ENCODE measurements around the gene C1QA.

C1QA gene

DNA sequence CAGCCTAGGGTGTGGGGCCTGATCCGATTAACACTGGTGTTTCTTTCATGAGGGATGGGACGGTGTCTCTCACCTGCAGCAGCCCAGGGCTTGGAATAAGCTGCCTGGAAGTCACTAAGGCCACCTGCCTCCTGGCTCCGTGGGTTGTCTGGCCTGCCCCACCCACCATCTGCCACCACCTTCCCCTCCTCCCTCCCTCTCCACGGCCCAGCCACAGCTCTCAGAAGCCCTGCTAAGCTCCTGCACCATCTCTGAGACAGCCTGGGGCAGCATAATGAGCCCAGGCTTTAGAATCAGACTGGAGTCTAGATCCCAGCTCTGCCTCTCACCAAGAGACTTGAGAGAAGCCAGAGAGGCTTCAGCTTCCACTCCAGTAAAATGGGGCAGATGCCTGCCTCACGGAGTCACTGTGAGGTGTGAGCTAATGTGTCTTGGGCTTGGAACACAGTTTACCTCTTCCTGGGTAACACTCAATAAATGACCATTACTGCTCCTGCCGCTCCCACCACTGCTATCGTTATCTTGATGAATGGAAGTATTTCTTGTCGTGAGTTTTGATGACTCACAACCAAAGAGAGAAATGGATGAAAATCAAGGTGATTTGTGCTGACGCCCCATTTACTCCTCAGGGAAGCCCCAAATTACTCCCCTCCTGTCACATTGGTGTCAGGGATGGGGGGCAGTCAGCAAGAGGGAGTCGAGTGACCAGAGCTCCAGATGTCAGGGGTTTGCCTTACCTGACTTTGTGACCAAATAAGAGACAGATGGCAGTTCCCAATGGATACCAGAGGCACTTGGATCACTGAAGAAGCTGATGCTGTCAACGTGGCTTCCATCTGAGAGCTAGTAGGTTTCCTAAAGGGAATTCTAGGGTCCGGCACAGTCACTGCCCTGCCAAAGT lies 23.5 kb upstream of the C1QA start:
- DNase-seq (ENCODE audit: low read depth): no peak

DNA sequence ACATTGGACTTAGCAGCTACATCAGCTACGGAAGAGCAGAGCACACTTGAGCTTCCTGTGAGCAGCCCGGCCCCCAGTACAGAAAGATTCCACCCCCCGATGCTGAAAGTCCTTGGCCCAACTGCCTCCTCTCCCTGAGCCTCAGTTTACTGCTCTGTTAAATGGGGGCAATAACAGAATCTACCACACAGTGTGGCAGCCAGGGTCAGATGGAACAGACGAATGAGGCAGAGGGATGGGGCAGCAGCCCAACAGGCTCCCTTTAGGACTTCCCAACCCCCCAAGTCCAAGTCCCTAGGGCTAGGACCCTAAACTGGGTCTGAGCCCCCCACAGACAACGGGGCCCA lies 22.9 kb upstream of the C1QA start:
- no peak for DNase-seq (ENCODE audit: low read depth)

DNA sequence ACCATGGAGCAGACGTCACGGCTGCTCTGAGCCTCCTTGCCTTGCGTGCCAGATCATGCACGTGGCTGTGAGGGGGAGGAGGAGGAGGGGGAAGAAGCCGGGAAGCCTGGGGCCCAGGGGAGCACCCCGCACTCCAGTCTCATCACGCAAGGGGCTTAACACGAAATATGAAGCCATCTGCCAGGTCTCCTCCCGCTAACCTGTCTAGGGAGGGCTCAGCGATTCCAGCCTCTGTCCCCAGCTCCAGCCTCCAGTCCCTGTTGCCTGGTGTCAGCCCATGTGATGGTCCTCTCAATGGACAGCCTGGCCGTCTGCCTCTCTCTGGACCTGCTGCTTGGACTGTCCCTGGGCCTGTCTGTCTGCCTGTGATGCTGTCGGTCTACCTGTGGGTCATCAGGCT lies 22.5 kb upstream of the C1QA start:
- no peak for DNase-seq (ENCODE audit: low read depth)

GRCh38 chr1:22615886-22616285 lies 20.5 kb upstream of the C1QA start:
- DNase-seq (ENCODE audit: low read depth): no peak

DNA sequence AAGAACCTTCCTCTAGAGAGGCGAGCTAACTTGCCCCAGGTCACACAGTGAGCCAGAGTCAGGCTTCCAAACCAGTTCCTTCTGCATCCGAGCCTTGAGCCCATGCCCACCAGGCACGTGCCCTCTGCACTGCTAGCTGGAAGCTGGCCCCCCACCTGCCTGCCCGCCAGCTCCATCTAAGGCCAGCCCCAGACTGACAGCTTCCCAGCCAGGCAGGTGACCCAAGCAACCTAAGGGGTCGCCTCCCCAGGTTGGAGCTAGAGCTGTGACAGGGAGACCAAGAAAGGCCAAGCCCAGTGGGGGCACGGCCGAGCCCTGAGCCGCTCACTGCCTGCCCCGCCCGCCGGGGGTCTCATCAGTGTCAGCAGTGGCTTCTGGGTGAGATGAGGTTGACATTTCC lies 19.9 kb upstream of the C1QA start:
- no peak for DNase-seq (ENCODE audit: low read depth)

DNA sequence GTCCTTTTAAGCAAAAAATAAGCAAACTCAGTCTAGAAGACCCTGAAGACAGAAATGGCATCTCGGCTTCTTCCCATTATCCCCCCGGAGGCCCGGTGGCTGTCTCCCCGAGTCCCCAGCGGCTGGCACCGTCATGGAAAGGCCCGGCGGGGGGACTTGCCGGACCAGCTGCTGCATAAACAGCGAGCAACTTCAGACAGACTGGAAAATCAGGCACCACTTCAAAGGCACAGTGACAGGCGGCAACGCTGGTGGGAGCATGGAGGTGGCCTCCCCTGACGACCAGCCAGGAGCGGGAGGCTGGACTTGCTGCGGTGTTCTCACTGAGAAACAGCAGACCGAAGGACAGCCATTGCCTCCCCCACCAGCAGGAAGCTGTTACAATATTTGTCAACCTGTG lies 18.4 kb upstream of the C1QA start:
- no peak for DNase-seq (ENCODE audit: low read depth)

- DNase-seq (ENCODE audit: low read depth): no peak
Measured at GRCh38 chr1:22619252-22619651, 17.2 kb upstream of the C1QA start.

DNA sequence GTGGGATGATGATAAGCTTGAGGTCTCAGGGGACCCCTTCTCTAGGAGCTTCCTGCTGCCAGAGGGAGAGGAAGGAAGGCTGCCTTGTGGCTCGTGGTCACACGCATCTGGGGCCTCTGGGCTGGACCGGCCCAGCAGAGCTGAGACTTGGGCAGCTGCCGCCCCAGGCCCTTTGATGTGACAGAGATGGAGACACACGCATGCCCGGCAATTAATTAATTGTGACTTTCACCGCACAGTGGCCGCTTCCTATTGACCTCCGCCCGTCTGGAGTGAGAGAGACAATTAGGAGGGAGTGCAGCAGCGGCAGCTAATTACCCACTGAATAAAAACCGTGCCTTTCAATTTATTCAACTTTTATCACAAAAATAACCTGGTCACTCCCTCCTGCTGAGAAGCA lies 16.6 kb upstream of the C1QA start:
- DNase-seq (ENCODE audit: low read depth): no peak

DNA sequence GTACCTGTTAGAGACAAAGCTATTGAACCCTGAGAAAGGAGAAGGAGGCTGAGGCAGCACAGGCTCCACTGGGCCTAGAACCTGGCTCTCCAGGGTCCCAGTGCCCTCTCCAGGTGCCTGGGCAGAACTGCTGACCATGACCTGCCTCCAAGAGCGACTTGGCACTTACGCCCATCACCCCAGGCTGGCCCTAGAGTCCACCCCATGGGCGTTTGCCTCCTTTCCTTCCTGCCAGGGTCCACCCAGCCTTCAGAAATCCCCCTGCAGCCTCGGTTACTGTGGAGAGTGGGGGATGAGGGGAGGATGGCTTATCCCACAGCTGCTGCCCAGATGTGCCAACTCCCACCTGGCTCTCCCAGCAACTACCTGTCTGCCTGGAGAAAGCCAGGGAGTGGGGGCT lies 14.7 kb upstream of the C1QA start:
- no peak for DNase-seq (ENCODE audit: low read depth)

GRCh38 chr1:22625262-22625925 lies 11.0 kb upstream of the C1QA start:
- no peak for DNase-seq (ENCODE audit: low read depth)

DNA sequence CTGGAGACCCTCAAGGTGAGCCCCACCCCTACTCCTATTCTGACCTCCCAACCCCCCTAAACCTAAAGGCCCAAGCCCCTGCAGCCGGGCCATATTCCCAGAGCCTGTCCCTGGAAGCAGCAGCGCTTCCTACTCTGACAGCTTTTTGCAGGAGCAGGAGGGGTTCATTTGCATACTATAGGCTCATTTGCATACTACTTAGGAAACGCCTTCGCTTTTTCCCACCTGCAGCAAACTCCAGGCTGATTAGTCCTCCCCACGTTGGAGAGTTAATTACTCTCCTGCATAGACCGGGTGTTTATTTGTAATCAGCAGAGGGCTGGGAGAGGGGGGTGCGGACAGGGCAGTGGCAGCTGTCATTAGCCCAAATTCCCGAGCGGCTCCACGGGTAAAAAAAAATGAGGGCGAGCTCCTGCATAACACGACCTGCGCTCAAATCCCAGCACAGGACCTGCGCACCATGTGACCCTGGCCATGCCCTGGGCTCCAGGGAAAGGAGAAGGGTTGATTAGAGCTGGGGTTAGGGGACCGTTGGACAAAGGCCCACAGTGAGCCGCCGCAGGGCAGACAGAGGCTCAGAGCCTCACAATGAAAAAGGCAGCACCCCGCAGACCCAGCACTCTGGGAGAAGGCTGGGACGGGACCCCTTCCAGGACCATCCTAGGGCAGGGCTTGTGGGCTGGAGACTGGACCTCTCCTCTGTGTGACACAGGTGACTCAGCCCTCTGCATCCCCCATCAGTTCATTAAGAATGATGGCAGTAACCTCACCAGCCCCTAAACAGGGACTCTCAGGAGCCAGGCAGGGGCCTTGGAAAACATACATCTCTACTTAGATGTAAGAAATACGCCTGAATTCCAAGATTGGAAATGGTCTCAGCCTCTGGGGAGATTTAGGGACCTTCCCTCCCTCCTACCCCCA lies 9.9 kb upstream of the C1QA start:
- no peak for DNase-seq (ENCODE audit: low read depth)

DNA sequence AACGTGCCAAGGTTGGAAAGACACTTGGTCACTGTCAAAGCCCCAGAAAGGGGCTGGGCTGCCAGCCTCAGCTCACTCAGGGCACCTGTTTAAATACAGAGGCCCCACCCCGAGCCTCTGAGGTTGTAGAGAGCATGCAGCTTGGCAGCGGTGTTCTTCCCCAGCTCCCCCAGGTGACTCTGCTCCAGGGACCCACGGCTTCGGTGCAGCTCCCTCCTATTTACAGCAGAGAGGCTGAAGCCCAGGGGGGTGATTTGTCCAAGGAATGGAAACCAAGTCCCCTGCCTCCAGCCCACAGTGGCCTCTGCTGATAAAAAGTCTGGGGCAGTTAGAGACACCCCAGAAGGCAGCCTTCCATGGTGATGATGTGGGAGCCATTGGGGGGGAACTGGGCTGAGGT lies 9.1 kb upstream of the C1QA start:
- DNase-seq (ENCODE audit: low read depth): no peak

DNA sequence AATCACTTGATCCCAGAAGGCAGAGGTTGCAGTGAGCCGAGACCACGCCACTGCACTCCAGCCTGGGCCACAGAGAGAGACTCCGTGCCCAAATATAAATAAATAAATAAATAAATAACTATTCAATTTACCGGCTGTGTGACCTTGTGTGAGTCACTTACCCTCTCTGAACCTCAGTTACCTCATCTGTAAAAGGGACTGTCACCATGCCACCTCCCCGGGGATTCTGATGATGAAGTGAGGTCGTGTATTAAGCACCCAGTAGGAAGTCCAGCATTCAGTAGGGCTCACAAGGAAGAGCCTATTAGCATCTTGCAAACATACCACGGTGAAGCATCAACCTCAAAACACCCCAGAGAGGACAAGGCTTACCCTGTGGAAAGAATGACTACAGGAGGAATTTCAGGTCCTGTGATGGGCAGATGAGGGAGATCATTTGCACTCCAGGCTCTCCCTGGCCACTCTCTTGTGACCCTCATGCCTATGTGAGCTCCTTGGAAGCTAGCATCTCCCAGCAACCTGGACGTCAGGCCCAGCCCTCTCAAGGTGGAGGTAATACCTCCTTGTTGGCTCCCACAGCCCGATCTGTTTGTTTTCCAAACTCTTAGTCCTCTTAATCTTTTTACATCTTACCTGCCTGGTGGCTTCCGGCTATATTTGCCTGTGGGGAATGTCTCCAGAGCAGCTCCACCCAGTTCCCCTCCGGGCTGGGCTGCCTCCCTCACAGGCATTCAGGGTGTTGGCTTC lies 7.6 kb upstream of the C1QA start:
- DNase-seq (ENCODE audit: low read depth): no peak

DNA sequence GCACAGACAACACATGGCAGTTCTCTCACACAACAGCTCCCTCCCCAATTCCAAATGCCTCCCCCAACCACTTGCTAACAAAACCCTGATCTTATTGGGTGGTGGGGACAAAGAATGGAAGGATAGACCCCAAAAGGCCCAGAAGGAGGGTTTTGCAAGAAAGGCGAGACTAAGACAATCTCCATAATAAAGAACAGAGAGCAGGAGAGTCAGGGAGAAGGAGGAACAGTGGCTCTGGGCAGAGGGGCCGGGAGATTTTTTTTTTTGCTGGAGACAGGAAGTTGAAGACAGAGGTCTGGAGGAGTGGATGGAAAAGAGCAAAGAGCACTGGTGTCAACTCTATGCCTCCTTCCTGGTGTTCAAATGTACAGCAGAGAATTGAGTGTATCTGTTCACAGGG lies 6.5 kb upstream of the C1QA start:
- DNase-seq (ENCODE audit: low read depth): no peak

DNA sequence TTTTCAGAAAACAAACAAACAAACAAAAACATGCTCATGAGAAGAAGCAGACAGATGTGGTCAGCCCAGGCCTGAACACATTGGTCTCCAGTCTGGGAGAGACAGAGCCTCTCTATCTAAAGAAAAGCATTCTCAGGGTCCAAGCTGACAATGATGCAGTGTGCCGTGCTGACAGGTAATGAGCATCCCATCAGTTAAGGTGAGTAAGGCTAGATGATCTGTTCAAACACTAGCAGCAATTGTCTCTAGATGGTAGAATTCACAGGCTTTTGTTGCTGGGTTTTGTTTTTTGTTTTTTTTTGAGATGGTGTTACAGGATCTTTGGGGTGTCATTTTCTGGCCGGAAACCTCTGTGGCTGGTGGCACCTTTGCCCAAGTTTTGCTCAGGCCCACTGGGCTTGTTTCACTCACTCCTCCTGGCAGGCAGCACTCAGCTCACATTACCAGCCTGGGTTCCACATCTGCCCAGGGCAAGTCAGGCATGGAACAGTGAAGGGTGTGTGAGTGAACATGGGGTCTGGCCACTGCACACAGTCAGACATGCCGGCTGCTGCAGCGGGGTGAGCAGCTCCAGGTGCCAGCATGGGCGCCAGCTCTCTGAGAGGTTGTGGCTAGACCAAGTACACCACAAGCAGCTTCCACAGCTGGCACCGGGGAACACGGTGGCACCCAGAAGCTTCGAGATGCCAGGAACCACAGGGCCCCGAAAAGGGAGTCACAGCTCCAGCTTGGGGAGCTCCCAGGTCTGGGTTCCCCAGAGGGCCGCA lies 2.5 kb upstream of the C1QA start:
- no peak for DNase-seq (ENCODE audit: low read depth)

DNA sequence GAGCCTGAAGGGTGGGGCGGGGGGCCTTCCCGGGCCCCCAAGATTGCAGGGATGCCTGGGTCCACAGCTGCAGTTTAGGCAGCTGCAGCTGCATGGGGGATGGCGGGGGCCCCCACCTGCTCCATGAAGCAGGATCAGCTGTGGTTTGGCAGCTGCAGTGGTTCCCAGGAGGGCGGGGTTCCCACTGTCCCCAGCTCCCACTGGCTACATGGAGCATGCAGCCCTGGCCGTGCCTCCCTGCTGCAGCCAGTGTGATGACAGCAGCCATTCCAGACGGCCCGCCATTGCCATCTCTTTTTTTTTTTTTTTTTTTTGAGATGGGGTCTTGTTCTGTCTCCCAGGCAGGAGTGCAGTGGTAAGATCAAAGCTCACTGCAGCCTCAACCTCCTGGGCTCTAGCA lies 992 bp upstream of the C1QA start:
- DNase-seq (ENCODE audit: low read depth): no peak

- DNase-seq (ENCODE audit: low read depth): no peak
Measured at GRCh38 chr1:22636927-22637326, 499 bp downstream of the C1QA start.

GRCh38 chr1:22637907-22638445 lies 1.5 kb downstream of the C1QA start:
- no peak for DNase-seq (ENCODE audit: low read depth)

DNA sequence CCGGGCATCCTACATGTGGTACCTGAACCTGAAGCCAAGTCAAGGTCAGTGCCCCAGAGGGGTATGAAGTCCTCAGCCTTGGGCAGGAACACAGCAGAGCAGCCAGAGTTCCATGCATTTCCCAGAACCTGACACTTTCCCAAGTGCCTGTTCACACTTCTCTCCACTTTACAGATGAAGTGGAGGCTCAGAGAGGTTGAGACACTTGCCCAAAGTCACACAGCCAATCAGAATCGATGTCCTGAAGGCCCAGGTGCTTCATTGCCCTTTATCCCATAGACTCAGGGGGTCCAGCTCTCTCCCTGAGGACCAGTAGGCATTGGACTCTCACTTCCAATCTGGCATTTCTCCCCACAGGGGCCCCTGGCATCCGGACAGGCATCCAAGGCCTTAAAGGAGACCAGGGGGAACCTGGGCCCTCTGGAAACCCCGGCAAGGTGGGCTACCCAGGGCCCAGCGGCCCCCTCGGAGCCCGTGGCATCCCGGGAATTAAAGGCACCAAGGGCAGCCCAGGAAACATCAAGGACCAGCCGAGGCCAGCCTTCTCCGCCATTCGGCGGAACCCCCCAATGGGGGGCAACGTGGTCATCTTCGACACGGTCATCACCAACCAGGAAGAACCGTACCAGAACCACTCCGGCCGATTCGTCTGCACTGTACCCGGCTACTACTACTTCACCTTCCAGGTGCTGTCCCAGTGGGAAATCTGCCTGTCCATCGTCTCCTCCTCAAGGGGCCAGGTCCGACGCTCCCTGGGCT lies 2.2 kb downstream of the C1QA start:
- no peak for DNase-seq (ENCODE audit: low read depth)

DNA sequence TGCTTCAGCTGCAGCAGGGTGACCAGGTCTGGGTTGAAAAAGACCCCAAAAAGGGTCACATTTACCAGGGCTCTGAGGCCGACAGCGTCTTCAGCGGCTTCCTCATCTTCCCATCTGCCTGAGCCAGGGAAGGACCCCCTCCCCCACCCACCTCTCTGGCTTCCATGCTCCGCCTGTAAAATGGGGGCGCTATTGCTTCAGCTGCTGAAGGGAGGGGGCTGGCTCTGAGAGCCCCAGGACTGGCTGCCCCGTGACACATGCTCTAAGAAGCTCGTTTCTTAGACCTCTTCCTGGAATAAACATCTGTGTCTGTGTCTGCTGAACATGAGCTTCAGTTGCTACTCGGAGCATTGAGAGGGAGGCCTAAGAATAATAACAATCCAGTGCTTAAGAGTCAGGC lies 2.9 kb downstream of the C1QA start:
- no peak for DNase-seq (ENCODE audit: low read depth)
